Right lobe of liver (tissue), 4 donors: Measurements from ENCODE around the gene TMEFF2.

Experiments
- POLR2A ChIP-seq: fragments of 450-650 bp; IDR thresholded peaks from one replicate; pipeline ENCODE4 v1.6.1; 2017; ENCODE audit warnings: antibody characterized with exemption, mild to moderate bottlenecking
- TF ChIP-seq, protein P1 (sequence below), 4 donors: fragments of 200-600 bp in 3 of 4; fragments of 450-650 bp in 1 of 4; IDR thresholded peaks; one replicate each; pipeline versions ENCODE4 v1.5.1 to v1.8.0; 2016 to 2022; ENCODE audit warnings: antibody characterized with exemption in 4 of 4, mild to moderate bottlenecking in 2 of 4
- donor health status: DM: no; HTN: no; CAD: no.
- donor health status: DM: no; HTN: no; CAD: no.
- donor health status: DM: no; HTN: yes; CAD: no.

DNA sequence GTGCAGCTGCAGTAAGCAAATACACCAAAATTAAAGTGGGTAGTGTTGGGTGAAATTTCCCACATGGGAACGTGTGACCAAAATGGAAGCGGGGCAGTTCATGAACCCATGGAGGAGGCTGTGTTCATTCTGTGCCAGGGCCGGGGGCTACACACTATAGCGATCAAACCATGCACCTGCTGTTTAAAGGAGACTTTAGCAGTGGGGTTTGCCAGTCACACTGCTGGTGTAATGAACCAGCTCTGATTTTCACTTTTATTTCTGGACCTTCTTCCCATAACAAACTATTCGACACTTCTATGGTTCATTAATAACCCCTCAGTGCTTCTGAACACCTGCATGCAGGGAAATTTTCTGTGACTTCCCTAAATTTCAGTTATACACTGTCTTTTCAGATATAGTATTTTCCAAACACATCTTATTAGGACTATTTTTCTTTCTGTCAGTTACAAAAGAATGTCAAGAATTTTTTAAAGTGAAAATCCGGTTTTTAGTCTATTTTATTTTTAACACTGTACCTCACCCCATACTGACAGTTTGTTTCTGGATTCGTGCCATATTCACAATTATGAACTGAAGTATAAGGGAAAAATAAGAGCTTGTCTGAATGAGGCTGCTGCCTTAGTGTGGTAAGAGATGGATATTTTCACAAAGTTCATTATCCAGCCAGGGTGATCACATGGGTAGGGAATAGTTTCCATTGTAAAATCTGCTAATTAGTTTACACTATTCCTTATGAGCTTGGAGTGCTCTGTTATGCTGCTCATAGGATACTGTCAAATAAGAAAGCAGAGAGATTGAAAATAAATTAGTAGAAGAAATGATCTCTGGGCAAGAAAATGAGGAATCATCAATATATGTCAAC is 236.5 kb downstream of the TMEFF2 start:
- TF ChIP-seq, protein P1, sequence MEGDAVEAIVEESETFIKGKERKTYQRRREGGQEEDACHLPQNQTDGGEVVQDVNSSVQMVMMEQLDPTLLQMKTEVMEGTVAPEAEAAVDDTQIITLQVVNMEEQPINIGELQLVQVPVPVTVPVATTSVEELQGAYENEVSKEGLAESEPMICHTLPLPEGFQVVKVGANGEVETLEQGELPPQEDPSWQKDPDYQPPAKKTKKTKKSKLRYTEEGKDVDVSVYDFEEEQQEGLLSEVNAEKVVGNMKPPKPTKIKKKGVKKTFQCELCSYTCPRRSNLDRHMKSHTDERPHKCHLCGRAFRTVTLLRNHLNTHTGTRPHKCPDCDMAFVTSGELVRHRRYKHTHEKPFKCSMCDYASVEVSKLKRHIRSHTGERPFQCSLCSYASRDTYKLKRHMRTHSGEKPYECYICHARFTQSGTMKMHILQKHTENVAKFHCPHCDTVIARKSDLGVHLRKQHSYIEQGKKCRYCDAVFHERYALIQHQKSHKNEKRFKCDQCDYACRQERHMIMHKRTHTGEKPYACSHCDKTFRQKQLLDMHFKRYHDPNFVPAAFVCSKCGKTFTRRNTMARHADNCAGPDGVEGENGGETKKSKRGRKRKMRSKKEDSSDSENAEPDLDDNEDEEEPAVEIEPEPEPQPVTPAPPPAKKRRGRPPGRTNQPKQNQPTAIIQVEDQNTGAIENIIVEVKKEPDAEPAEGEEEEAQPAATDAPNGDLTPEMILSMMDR (IDR thresholded peaks at IDR 0.05) = no peak
- no peak for TF ChIP-seq POLR2A
